K562 (cell line): ENCODE measurements around the gene WHAMM. TPM values are rescaled to one million over a fixed set of nuclear protein-coding genes. Genes with fewer than 3 reads are reported as not detected.

Experiments
- ATAC-seq: fragments of 200-7000 bp; cut with Tn5 transposase; 3 replicates; pipeline ENCODE4 v1.9.1; 2020; ENCODE audit warnings: moderate library complexity
- BruUV-seq: library from RNA; stranded (reverse); fragments of 400-500 nt; replicated peaks from 2 replicates; lab custom pipeline; 2021; lab: Mats Ljungman, UMichigan
- CTCF ChIA-PET: fragments of 300-600 bp; formaldehyde crosslinking; extraction: SDS; loops from one replicate; lab custom pipeline; 2021; ENCODE audit warnings: low intra/inter-chr PET ratio; lab: Yijun Ruan, JAX
- POLR2A ChIA-PET: fragments of 300-600, 350-650 bp; sonication (Branson Sonifier 250); formaldehyde crosslinking; extraction: SDS; loops from one replicate; lab custom pipeline; 2021; ENCODE audit warnings: antibody characterized with exemption, inconsistent platforms; lab: Yijun Ruan, JAX
- DNase-seq, 4 experiments: peaks; one replicate each; pipeline versions ENCODE4 v3.0.0 to v3.0.0-alpha.2; 2011 to 2018; ENCODE audit warnings: low spot score in 3 of 4, mixed read lengths in 3 of 4; ENCODE audit errors: extremely low read depth in 1 of 4
- FAIRE-seq: peaks from 2 replicates; lab custom pipeline; 2011; peaks lifted over from hg19 to GRCh38; lab: Jason Lieb, UNC
- H2AFZ ChIP-seq: 2 replicates; pipeline ENCODE4 v1.6.0; 2011; ENCODE audit warnings: low read depth, low read length, control low read depth, inconsistent platforms
- H3K27ac ChIP-seq: fragments of 200-600 bp; 3 replicates; pipeline ENCODE4 v1.8.0; 2011; ENCODE audit warnings: low read depth, mild to moderate bottlenecking, control low read depth, inconsistent platforms, low read length, moderate library complexity, mixed read lengths; ENCODE audit errors: extremely low read depth
- H3K27me3 ChIP-seq, 2 experiments: fragments of 300-600 bp in 1 of 2; 2 replicates in 1 of 2; 3 replicates in 1 of 2; pipeline versions ENCODE4 v1.6.0 to v1.8.0; 2011; ENCODE audit warnings: inconsistent platforms in 2 of 2, low read length in 2 of 2, mild to moderate bottlenecking in 1 of 2, mixed read lengths in 1 of 2, moderate library complexity in 1 of 2; ENCODE audit not compliant: control insufficient read depth in 2 of 2, insufficient read depth in 2 of 2
- H3K36me3 ChIP-seq: fragments of 300-600 bp; 3 replicates; pipeline ENCODE4 v1.8.0; 2011; ENCODE audit warnings: mild to moderate bottlenecking, low read length, inconsistent platforms; ENCODE audit not compliant: control insufficient read depth, insufficient read depth
- H3K4me1 ChIP-seq, 2 experiments: fragments of 200-600 bp in 1 of 2; replicated peaks in 1 of 2; 2 replicates in 1 of 2; 3 replicates in 1 of 2; pipeline versions ENCODE4 v1.5.1 to v1.8.0; 2011; ENCODE audit warnings: inconsistent platforms in 2 of 2, low read length in 2 of 2, mild to moderate bottlenecking in 1 of 2, mixed read lengths in 1 of 2, moderate library complexity in 1 of 2; ENCODE audit not compliant: control insufficient read depth in 2 of 2, insufficient read depth in 2 of 2
- H3K4me2 ChIP-seq: 2 replicates; pipeline ENCODE4 v1.6.1; 2011; ENCODE audit warnings: low read length, control low read depth, inconsistent platforms, mixed read lengths; ENCODE audit not compliant: insufficient read depth
- H3K4me3 ChIP-seq: fragments of 200-600 bp; sonication (generic), shearing (Covaris generic); 2 replicates; pipeline ENCODE4 v1.5.1; 2016; ENCODE audit warnings: control low read depth, inconsistent platforms
- H3K79me2 ChIP-seq: fragments of 200-600 bp; 3 replicates; pipeline ENCODE4 v1.8.0; 2011; ENCODE audit warnings: low read length, inconsistent platforms; ENCODE audit not compliant: control insufficient read depth, insufficient read depth
- H3K9ac ChIP-seq, 2 experiments: 2 replicates each; pipeline versions ENCODE4 v1.6.0 to v1.6.1; 2011; ENCODE audit warnings: low read depth in 2 of 2, low read length in 2 of 2, control low read depth in 1 of 2, inconsistent platforms in 1 of 2, mild to moderate bottlenecking in 1 of 2, mixed read lengths in 1 of 2; ENCODE audit not compliant: insufficient read depth in 1 of 2
- H3K9me1 ChIP-seq: one replicate; pipeline ENCODE4 v1.6.0; 2011; ENCODE audit warnings: inconsistent platforms, mild to moderate bottlenecking, low read length, moderate library complexity; ENCODE audit not compliant: control insufficient read depth, insufficient read depth
- H3K9me3 ChIP-seq: replicated peaks from 2 replicates; pipeline ENCODE4 v1.5.1; 2011; ENCODE audit warnings: low read depth, low read length, inconsistent platforms; ENCODE audit not compliant: control insufficient read depth, insufficient read depth
- H4K20me1 ChIP-seq: replicated peaks from 2 replicates; pipeline ENCODE4 v1.6.1; 2011; ENCODE audit warnings: low read length, inconsistent platforms, mixed read lengths; ENCODE audit not compliant: control insufficient read depth, insufficient read depth
- BCOR ChIP-seq: fragments of 450-650 bp; IDR thresholded peaks from 2 replicates; pipeline ENCODE4 v1.6.1; 2016
- CBX3 ChIP-seq, 2 experiments: IDR thresholded peaks; 1 replicate in 1 of 2; 2 replicates in 1 of 2; pipeline ENCODE4 v1.6.1; 2012; ENCODE audit warnings: inconsistent platforms in 2 of 2, low read length in 2 of 2, borderline replicate concordance in 1 of 2, control low read depth in 1 of 2
- HIVEP1 ChIP-seq: fragments of 250-450 bp; sonication (Bioruptor Pico); IDR thresholded peaks from 2 replicates; pipeline ENCODE4 v1.4.0; 2020; ENCODE audit warnings: mild to moderate bottlenecking
- KDM1A ChIP-seq, 2 experiments: fragments of 450-650 bp; IDR thresholded peaks; 2 replicates each; pipeline ENCODE4 v1.6.1; 2016; ENCODE audit warnings: mild to moderate bottlenecking in 2 of 2
- RBM25 ChIP-seq: fragments of 200-400 bp; formaldehyde crosslinking; IDR thresholded peaks from 2 replicates; pipeline ENCODE4 v1.6.1; 2018; ENCODE audit warnings: low read length, low read depth, moderate library complexity; ENCODE audit not compliant: severe bottlenecking
- SMARCA4 ChIP-seq: fragments of 450-650 bp; IDR thresholded peaks from 2 replicates; pipeline ENCODE4 v1.6.1; 2016
- ZC3H11A ChIP-seq: IDR thresholded peaks from 2 replicates; pipeline ENCODE4 v1.6.1; 2012; ENCODE audit warnings: low read depth, low read length, improper control_type of control experiment
- WGBS: fragments of 100-300 bp; shearing (Covaris generic); methylation state at CpG from one replicate; pipeline ENCODE4 v1.1.6; 2016; ENCODE audit warnings: low coverage, mixed read lengths; ENCODE audit not compliant: insufficient coverage; ENCODE audit errors: missing lambda C conversion rate; 5-methylcytosine and 5-hydroxymethylcytosine counted together
- in situ Hi-C: fragments of 300-500 bp; cut with MboI; formaldehyde crosslinking; loops from 4 replicates; pipeline ENCODE4 v1.15.0; 2018; ENCODE audit warnings: inconsistent platforms, mixed read lengths
- intact Hi-C: fragments of 100-400 bp; cut with micrococcal nuclease; formaldehyde crosslinking; loops from 2 replicates; pipeline ENCODE4 v1.14.2; 2022
- polyA plus RNA-seq, 8 experiments: library from polyadenylated mRNA; depleted of rRNA in 4 of 8; stranded (reverse) in 5 of 8; unstranded in 3 of 8; fragments of >200 nt; fragmentation: Nextera tagmentation in 2 of 8; fragmentation: Illumina TruSeq in 1 of 8; extraction: Ambion mirVana in 2 of 8; extraction: Trizol in 1 of 8; gene quantifications; 2 replicates each; pipeline versions ENCODE4 v1.2.1 to v1.2.3, GENCODE V29; 2011 to 2014; ENCODE audit warnings: inconsistent platforms in 1 of 8, missing spikeins in 1 of 8
- total RNA-seq, 7 experiments: library from RNA; depleted of rRNA in 6 of 7; stranded (reverse); fragments of >200 nt in 6 of 7; fragmentation: Illumina TruSeq in 2 of 7; extraction: Trizol in 2 of 7; gene quantifications; 2 replicates each; pipeline versions ENCODE4 v1.2.1 to v1.2.3, GENCODE V29; 2011 to 2021; ENCODE audit warnings: low replicate concordance in 1 of 7

The WHAMM gene
- total and polyA plus RNA-seq, 9 of the 15 experiments (the other 6 are each of a cell fraction or from before 2014, with no cell fraction given): 2.0 to 4.8 (median 3.6) TPM

GRCh38 chr15:82767163-82767829, 42.1 kb upstream of the WHAMM start:
- Histone ChIP-seq H3K9ac (no peak overlapping the region), H3K9me3 (no peaks in the 10 kb centered on the region), H3K4me1 (peaks cover 0 to 8% of the 10 kb centered on the region in 2 experiments; a peak in 3 of 5 replicates), H3K4me3 (no peak overlapping the region), H3K36me3 (no peaks in the 10 kb centered on the region; the same call in 2 of the 3 replicates), H2AFZ (no peak overlapping the region), H3K4me2 (no peak overlapping the region), H3K27ac (no peak overlapping the region), H3K79me2 (no peaks in the 10 kb centered on the region), H4K20me1 (no peaks in the 10 kb centered on the region), H3K27me3 (0 out of 5 replicates have a peak, but pooled peaks cover 0 to 6% of the 10 kb centered on the region in 2 experiments), H3K9me1 (no peaks in the 10 kb centered on the region)
- in situ Hi-C loops (no loop called here), intact Hi-C loops (no loop called here)
- no peak for FAIRE-seq
- ChIA-PET POLR2A (interaction anchor here (0.6 to 2.7 kb wide), 4 partner anchors 8 to 1928 kb away, joined by 3 to 13 read pairs (median 3); no protein-coding TSS in a partner anchor), CTCF (no interaction called here)
- no peak for ATAC-seq
- WGBS: 43% methylated on average over 2 of the region's 2 CpGs
- no peak for DNase-seq
- TF ChIP-seq SMARCA4: no peak
- 0 out of 4 replicates have a peak, but pooled peaks of 1 of the 2 experiments have one; percentile 20 for TF ChIP-seq KDM1A (IDR thresholded peaks at IDR 0.05)
- TF ChIP-seq CBX3 (IDR thresholded peaks at IDR 0.05; ENCODE audit: borderline replicate concordance in 1 of 2, low read length in 2 of 2): peak in 1 of 2 experiments; percentile 42; a peak in 1 of 3 replicates
- TF ChIP-seq HIVEP1 (CRISPR knock-in tag): no peak
- peak; percentile 70 for TF ChIP-seq RBM25
- TF ChIP-seq BCOR: peak; percentile 73; the same call in 1 of the 2 replicates
- no peak for TF ChIP-seq ZC3H11A
- BruUV-seq: no TSS peak
